SK-N-SH (cell line): ENCODE results near the gene DMGDH.

Experiments used
- CHD2 ChIP-seq: fragments of 150-350 bp; IDR thresholded peaks from 2 replicates; pipeline ENCODE4 v1.6.1; 2018; ENCODE audit warnings: low read length; ENCODE audit not compliant: partially characterized antibody
- EZH2phosphoT487 ChIP-seq: fragments of 200-600 bp; sonication (generic); IDR thresholded peaks from 2 replicates; pipeline ENCODE4 v1.6.1; 2017; ENCODE audit warnings: low read depth, mixed run types, mild to moderate bottlenecking, antibody characterized with exemption, moderate library complexity, borderline replicate concordance
- YY1 ChIP-seq: IDR thresholded peaks from 2 replicates; pipeline ENCODE4 v1.4.0; 2012; ENCODE audit warnings: low read depth, mild to moderate bottlenecking
- TF ChIP-seq, protein P1 (sequence below): IDR thresholded peaks from 2 replicates; pipeline ENCODE4 v1.4.0; 2012; ENCODE audit warnings: low read depth, borderline replicate concordance
- TF ChIP-seq, protein P2 (sequence below): fragments of 200-600 bp; sonication (generic); IDR thresholded peaks from 2 replicates; pipeline ENCODE4 v1.6.1; 2017; ENCODE audit warnings: antibody characterized with exemption, mild to moderate bottlenecking, moderate library complexity

DNA sequence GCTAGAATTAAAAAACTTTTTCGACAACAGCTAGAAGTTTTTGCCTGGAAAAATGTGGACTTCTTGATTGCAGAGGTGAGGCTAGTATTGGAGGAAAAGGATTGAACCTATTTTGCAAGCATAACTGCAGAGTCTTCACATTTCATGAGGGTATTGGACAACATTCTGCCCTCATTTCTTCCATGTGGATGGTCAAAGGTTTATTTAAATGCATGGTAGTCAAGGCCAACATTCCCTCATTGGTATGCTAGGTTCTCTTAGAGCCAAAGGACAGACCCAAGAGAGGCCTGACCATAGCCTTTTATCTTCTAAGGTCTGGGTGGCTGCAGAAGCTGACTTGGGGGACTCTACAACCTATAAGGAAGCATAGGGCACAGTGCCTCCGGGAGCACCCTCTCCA is 11.3 kb upstream of the DMGDH start:
- TF ChIP-seq, protein P1, sequence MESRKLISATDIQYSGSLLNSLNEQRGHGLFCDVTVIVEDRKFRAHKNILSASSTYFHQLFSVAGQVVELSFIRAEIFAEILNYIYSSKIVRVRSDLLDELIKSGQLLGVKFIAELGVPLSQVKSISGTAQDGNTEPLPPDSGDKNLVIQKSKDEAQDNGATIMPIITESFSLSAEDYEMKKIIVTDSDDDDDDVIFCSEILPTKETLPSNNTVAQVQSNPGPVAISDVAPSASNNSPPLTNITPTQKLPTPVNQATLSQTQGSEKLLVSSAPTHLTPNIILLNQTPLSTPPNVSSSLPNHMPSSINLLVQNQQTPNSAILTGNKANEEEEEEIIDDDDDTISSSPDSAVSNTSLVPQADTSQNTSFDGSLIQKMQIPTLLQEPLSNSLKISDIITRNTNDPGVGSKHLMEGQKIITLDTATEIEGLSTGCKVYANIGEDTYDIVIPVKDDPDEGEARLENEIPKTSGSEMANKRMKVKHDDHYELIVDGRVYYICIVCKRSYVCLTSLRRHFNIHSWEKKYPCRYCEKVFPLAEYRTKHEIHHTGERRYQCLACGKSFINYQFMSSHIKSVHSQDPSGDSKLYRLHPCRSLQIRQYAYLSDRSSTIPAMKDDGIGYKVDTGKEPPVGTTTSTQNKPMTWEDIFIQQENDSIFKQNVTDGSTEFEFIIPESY, result no peak
- TF ChIP-seq, protein P2, sequence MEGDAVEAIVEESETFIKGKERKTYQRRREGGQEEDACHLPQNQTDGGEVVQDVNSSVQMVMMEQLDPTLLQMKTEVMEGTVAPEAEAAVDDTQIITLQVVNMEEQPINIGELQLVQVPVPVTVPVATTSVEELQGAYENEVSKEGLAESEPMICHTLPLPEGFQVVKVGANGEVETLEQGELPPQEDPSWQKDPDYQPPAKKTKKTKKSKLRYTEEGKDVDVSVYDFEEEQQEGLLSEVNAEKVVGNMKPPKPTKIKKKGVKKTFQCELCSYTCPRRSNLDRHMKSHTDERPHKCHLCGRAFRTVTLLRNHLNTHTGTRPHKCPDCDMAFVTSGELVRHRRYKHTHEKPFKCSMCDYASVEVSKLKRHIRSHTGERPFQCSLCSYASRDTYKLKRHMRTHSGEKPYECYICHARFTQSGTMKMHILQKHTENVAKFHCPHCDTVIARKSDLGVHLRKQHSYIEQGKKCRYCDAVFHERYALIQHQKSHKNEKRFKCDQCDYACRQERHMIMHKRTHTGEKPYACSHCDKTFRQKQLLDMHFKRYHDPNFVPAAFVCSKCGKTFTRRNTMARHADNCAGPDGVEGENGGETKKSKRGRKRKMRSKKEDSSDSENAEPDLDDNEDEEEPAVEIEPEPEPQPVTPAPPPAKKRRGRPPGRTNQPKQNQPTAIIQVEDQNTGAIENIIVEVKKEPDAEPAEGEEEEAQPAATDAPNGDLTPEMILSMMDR, result no peak
- TF ChIP-seq CHD2, result no peak
- no peak for TF ChIP-seq YY1
- TF ChIP-seq EZH2phosphoT487, result no peak
